ENCODE data around the gene ALX1. TPM values are rescaled to one million over a fixed set of nuclear protein-coding genes. Genes with fewer than 3 reads are reported as not detected.

Gene ALX1
- total RNA-seq, 1 experiment from 2014 or later = not detected

- Mint-ChIP-seq H3K27me3 (ENCODE audit: insufficient read depth, unreplicated experiment) (peaks cover 9% of the 10 kb centered on the region), H3K9me3 (ENCODE audit: unreplicated experiment) (no peaks in the 10 kb centered on the region), H3K27ac (ENCODE audit: unreplicated experiment) (no peak overlapping the region), H3K4me3 (ENCODE audit: unreplicated experiment) (peak overlapping the region; percentile 73), H3K36me3 (ENCODE audit: insufficient read depth, unreplicated experiment) (no peaks in the 10 kb centered on the region), H3K4me1 (ENCODE audit: low read depth, unreplicated experiment) (no peaks in the 10 kb centered on the region)
- Histone ChIP-seq H3K9me3 (no peaks in the 10 kb centered on the region), H3K4me1 (0 out of 2 replicates have a peak, but pooled peaks cover 8% of the 10 kb centered on the region), H3K27me3 (replicated peaks; ENCODE audit: control insufficient read depth, insufficient read depth, low read length) (no peaks in the 10 kb centered on the region), H3K36me3 (ENCODE audit: control insufficient read depth, insufficient read depth, low read length) (no peaks in the 10 kb centered on the region), H3K4me3 (ENCODE audit: low read depth, low read length) (peak overlapping the region; percentile 48)
- intact Hi-C loops (cut with micrococcal nuclease; ENCODE audit: unreplicated experiment) = loop anchor here (2.0 to 10.0 kb wide), 2 partner anchors 56 to 206 kb away; no protein-coding TSS in a partner anchor
- ChIA-PET CTCF (no interaction called here), POLR2A (no interaction called here)
- TF ChIP-seq, protein P1, sequence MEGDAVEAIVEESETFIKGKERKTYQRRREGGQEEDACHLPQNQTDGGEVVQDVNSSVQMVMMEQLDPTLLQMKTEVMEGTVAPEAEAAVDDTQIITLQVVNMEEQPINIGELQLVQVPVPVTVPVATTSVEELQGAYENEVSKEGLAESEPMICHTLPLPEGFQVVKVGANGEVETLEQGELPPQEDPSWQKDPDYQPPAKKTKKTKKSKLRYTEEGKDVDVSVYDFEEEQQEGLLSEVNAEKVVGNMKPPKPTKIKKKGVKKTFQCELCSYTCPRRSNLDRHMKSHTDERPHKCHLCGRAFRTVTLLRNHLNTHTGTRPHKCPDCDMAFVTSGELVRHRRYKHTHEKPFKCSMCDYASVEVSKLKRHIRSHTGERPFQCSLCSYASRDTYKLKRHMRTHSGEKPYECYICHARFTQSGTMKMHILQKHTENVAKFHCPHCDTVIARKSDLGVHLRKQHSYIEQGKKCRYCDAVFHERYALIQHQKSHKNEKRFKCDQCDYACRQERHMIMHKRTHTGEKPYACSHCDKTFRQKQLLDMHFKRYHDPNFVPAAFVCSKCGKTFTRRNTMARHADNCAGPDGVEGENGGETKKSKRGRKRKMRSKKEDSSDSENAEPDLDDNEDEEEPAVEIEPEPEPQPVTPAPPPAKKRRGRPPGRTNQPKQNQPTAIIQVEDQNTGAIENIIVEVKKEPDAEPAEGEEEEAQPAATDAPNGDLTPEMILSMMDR (IDR thresholded peaks at IDR 0.05; ENCODE audit: insufficient read depth in 1 of 2, low read depth in 1 of 2, low read length in 1 of 2, severe bottlenecking in 1 of 2, unreplicated experiment in 1 of 2) = no peak
- no TSS peak for BruUV-seq (replicated peaks)
- DNase-seq = no peak
Measured at GRCh38 chr12:85280984-85281630, 1.1 kb downstream of the ALX1 start.

DNA sequence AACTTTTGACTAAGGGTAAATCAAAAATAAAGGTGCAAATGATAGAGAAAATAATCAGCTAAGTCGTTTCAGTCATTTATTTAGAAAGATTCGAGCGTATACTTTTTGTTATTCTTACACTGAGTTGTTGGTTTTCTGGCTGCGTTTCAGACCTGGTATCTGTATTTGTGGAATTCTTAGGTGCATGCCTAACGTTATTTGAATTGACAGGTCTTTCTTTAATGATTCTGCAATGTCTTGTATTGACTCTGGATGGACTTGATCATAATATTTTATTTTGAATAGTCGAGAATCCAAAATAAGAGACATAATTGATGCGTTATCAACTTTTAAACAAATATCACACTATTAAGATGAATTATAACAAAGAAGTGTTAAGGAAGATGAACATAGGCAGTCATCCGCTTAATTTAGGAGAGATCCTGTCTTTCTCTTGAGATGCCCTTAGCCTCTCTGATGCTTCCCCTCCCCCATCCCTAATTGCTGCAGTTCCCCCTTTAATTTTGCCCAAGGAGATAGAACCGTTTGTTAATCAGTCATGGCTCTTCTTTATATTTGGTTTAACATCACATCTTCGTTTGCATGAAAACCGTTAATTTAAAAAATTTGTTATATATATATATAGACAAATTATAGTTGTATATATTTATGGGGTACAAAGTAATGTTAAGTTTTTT lies 1.8 kb downstream of the ALX1 start:
- Histone ChIP-seq H3K27me3 (replicated peaks; ENCODE audit: control insufficient read depth, insufficient read depth, low read length) (no peaks in the 10 kb centered on the region), H3K4me3 (ENCODE audit: low read depth, low read length) (no peak overlapping the region), H3K36me3 (ENCODE audit: control insufficient read depth, insufficient read depth, low read length) (no peaks in the 10 kb centered on the region), H3K4me1 (0 out of 2 replicates have a peak, but pooled peaks cover 8% of the 10 kb centered on the region), H3K9me3 (no peaks in the 10 kb centered on the region)
- no peaks in the 10 kb centered on the region for H3K4me1 Mint-ChIP-seq (ENCODE audit: low read depth, unreplicated experiment)
- TF ChIP-seq, protein P1 (IDR thresholded peaks at IDR 0.05; ENCODE audit: insufficient read depth in 1 of 2, low read depth in 1 of 2, low read length in 1 of 2, severe bottlenecking in 1 of 2, unreplicated experiment in 1 of 2) = no peak
- H3K36me3 Mint-ChIP-seq (ENCODE audit: insufficient read depth, unreplicated experiment) = no peaks in the 10 kb centered on the region
- BruUV-seq (replicated peaks) = no TSS peak
- H3K27me3 Mint-ChIP-seq (ENCODE audit: insufficient read depth, unreplicated experiment) = peaks cover 4% of the 10 kb centered on the region
- CTCF ChIA-PET = no interaction called here
- no peak overlapping the region for H3K27ac Mint-ChIP-seq (ENCODE audit: unreplicated experiment)
- intact Hi-C loops (cut with micrococcal nuclease; ENCODE audit: unreplicated experiment) = loop anchor here (2.0 to 10.0 kb wide), 2 partner anchors 57 to 207 kb away; no protein-coding TSS in a partner anchor
- no peak overlapping the region for H3K4me3 Mint-ChIP-seq (ENCODE audit: unreplicated experiment)
- no peak for DNase-seq
- POLR2A ChIA-PET = no interaction called here
- H3K9me3 Mint-ChIP-seq (ENCODE audit: unreplicated experiment) = no peaks in the 10 kb centered on the region

- no peaks in the 10 kb centered on the region for H3K9me3 ChIP-seq
- no peaks in the 10 kb centered on the region for H3K36me3 ChIP-seq (ENCODE audit: control insufficient read depth, insufficient read depth, low read length)
- no peaks in the 10 kb centered on the region for H3K27me3 ChIP-seq (replicated peaks; ENCODE audit: control insufficient read depth, insufficient read depth, low read length)
- ChIA-PET CTCF (no interaction called here), POLR2A (no interaction called here)
- intact Hi-C loops (cut with micrococcal nuclease; ENCODE audit: unreplicated experiment) = loop anchor here (10.0 kb wide), 1 partner anchor 209 kb away; no protein-coding TSS in a partner anchor
- TF ChIP-seq, protein P1 (IDR thresholded peaks at IDR 0.05; ENCODE audit: insufficient read depth in 1 of 2, low read depth in 1 of 2, low read length in 1 of 2, severe bottlenecking in 1 of 2, unreplicated experiment in 1 of 2) = no peak
- Mint-ChIP-seq H3K27me3 (ENCODE audit: insufficient read depth, unreplicated experiment) (peaks cover 4% of the 10 kb centered on the region), H3K9me3 (ENCODE audit: unreplicated experiment) (no peaks in the 10 kb centered on the region), H3K4me3 (ENCODE audit: unreplicated experiment) (no peak overlapping the region), H3K27ac (ENCODE audit: unreplicated experiment) (no peak overlapping the region), H3K4me1 (ENCODE audit: low read depth, unreplicated experiment) (no peaks in the 10 kb centered on the region), H3K36me3 (ENCODE audit: insufficient read depth, unreplicated experiment) (no peaks in the 10 kb centered on the region)
- 0 out of 2 replicates have a peak, but pooled peaks cover 8% of the 10 kb centered on the region for H3K4me1 ChIP-seq
- no peak overlapping the region for H3K4me3 ChIP-seq (ENCODE audit: low read depth, low read length)
- no peak for DNase-seq
- BruUV-seq (replicated peaks) = no TSS peak
Measured at GRCh38 chr12:85283560-85283959, 3.5 kb downstream of the ALX1 start.
